Panc1 (cell line): ENCODE measurements around the gene SNX24.

ENCODE experiments used
- CTCF ChIP-seq: fragments of 450-650 bp; IDR thresholded peaks from 2 replicates; pipeline ENCODE4 v1.5.1; 2017; ENCODE audit warnings: mild to moderate bottlenecking
- POLR2AphosphoS5 ChIP-seq: IDR thresholded peaks from 2 replicates; pipeline ENCODE4 v1.6.1; 2012; ENCODE audit warnings: mild to moderate bottlenecking, low read depth, low read length, moderate library complexity
- TCF7L2 ChIP-seq: IDR thresholded peaks from 2 replicates; pipeline ENCODE4 v1.6.1; 2011; ENCODE audit warnings: mild to moderate bottlenecking, low read depth, low read length, inconsistent platforms

- TF ChIP-seq CTCF, result no peak
- no peak for TF ChIP-seq TCF7L2
- no peak for TF ChIP-seq POLR2AphosphoS5
These were observed 18.3 kb downstream of the SNX24 start for GRCh38 chr5:122863721-122864120.
